ENCODE measurements around the gene SMC1B. TPM values are rescaled to one million over a fixed set of nuclear protein-coding genes. Genes with fewer than 3 reads are reported as not detected.
"Not testable (repeated sequence)": the region's sequence is repeated elsewhere in the genome, so short reads cannot be mapped to it uniquely, and the experiment has no call there.

The SMC1B gene
- total RNA-seq, 2 donors from 2014 or later = not detected

DNA sequence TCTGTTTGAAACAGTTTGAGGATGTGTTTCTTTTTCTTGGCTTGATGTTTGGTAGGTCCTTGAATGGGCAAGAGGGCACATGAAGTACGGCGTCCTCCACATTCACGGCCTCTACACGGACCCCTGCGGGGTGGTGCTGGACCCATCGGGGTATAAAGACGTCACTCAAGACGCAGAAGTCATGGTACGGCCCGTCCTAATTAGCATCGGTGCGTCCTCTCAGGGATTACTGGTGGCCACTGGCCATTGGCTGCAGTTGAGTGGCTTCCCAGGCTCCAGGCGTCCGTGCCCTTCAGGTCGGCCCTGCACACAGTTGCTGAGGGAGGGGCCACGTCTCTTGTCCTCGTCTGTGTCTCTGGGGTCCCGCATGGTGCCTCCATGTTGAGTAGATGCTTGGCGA lies 82.9 kb downstream of the SMC1B start:
- no peak for DNase-seq
- Histone ChIP-seq H3K27ac (no peak overlapping the region), H3K9me3 (no peaks in the 10 kb centered on the region), H3K4me3 (no peak overlapping the region), H3K36me3 (replicated peaks in 1 of 2; ENCODE audit: insufficient read depth in 1 of 2, low read depth in 2 of 2) (peaks cover 4 to 13% of the 10 kb centered on the region in 2 donors), H3K27me3 (no peaks in the 10 kb centered on the region), H3K4me1 (no peaks in the 10 kb centered on the region)
- WGBS, 2 donors = 86 to 92% methylated on average over 15 to 19 of the region's 19 CpGs
- ATAC-seq = no peak
- TF ChIP-seq POLR2A (IDR thresholded peaks at IDR 0.05) = no peak
- TF ChIP-seq, protein P1, sequence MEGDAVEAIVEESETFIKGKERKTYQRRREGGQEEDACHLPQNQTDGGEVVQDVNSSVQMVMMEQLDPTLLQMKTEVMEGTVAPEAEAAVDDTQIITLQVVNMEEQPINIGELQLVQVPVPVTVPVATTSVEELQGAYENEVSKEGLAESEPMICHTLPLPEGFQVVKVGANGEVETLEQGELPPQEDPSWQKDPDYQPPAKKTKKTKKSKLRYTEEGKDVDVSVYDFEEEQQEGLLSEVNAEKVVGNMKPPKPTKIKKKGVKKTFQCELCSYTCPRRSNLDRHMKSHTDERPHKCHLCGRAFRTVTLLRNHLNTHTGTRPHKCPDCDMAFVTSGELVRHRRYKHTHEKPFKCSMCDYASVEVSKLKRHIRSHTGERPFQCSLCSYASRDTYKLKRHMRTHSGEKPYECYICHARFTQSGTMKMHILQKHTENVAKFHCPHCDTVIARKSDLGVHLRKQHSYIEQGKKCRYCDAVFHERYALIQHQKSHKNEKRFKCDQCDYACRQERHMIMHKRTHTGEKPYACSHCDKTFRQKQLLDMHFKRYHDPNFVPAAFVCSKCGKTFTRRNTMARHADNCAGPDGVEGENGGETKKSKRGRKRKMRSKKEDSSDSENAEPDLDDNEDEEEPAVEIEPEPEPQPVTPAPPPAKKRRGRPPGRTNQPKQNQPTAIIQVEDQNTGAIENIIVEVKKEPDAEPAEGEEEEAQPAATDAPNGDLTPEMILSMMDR (IDR thresholded peaks at IDR 0.05) = no peak
- intact Hi-C loops (cut with DNase I) = no loop called here

DNA sequence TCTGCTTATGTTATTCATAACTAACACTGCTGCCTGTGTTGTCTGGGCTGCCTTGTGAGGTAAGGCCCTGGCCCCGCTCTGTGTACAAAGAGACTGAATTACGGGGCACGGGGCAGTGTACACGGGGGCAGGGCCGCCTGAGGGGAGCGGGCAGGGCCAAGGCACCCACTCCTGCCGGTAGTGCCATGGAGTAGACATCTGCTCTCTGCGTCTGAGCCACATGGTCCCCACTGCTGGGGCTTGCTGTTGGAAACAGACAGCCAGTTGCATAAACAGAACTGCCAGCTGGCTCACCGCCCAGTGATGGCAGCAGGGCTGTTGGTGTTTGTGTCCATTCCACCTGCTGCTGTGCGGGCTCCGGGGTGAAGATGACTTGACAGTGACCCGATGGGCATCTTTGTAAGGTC lies 83.9 kb downstream of the SMC1B start:
- Histone ChIP-seq H3K36me3 (replicated peaks in 1 of 2; ENCODE audit: insufficient read depth in 1 of 2, low read depth in 2 of 2) (peaks cover 4 to 5% of the 10 kb centered on the region in 2 donors), H3K4me1 (no peaks in the 10 kb centered on the region), H3K27me3 (no peaks in the 10 kb centered on the region), H3K4me3 (no peak overlapping the region), H3K9me3 (no peaks in the 10 kb centered on the region), H3K27ac (no peak overlapping the region)
- WGBS, 2 donors = 88 to 91% methylated on average over 8 to 10 of the region's 12 CpGs
- ATAC-seq (peak; percentile 24), DNase-seq (peak in 3 of 4 donors; percentile 44 to 60 (median 49))
- intact Hi-C loops (cut with DNase I) = no loop called here
- TF ChIP-seq, protein P1 (IDR thresholded peaks at IDR 0.05) = no peak
- TF ChIP-seq POLR2A (IDR thresholded peaks at IDR 0.05) = no peak

DNA sequence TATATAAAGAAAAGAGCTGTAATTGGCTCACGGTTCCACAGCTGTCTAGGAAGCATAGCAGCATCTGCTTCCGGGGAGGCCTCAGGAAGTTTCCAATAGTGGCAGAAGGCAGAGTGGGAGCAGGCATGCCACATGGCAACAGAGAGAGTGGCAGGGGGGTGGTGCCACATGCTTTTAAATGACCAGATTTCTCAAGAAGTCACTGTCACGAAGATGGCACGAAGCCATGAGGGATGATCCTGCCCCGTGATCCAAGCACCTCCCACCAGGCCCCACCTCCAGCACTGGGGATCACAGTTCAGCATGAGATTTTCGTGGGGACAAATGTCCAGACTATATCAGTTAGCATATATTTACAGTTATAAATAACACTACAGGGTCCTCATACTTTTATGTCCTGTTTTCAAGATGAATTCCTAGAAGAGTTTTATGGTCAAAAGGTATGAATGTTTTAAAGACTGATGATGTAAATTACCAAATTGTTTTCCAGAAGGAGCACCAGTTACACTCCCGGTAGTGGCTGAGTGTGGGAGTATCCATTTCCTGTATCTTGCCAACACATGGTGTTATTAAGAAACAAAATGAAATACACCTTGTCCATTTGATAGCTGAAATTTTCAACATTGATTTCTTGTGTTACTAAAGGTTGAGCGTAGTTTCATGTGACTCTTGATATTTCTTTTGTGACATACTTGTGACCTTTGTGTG lies 84.4 kb downstream of the SMC1B start:
- WGBS, 2 donors = 77 to 86% methylated on average over 8 of the region's 8 CpGs
- DNase-seq = no peak
- no peaks in the 10 kb centered on the region for H3K9me3 ChIP-seq
- no peak overlapping the region for H3K4me3 ChIP-seq
- no peak overlapping the region for H3K27ac ChIP-seq
- H3K4me1 ChIP-seq = no peaks in the 10 kb centered on the region
- H3K36me3 ChIP-seq (replicated peaks in 1 of 2; ENCODE audit: insufficient read depth in 1 of 2, low read depth in 2 of 2) = peaks cover 4 to 5% of the 10 kb centered on the region in 2 donors
- intact Hi-C loops (cut with DNase I) = no loop called here
- no peak for ATAC-seq
- no peaks in the 10 kb centered on the region for H3K27me3 ChIP-seq
- TF ChIP-seq POLR2A (IDR thresholded peaks at IDR 0.05) = no peak
- TF ChIP-seq, protein P1 (IDR thresholded peaks at IDR 0.05) = no peak

DNA sequence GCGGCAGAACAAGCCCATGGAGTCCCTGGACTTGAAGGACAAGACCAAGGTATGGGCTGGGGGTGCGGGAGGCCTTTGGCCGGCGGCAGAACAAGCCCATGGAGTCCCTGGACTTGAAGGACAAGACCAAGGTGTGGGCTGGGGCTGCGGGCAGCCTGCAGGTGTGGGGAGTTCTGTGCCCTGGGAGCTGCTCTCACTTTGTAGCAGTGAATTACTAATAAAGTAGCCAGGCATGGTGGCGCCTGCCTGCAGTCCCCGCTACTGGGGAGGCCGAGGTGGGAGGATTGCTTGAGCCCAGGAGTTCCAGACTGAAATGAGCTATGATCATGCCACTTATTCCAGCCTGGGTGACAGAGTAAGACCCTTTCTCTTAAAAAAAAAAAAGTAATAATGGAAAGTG lies 85.1 kb downstream of the SMC1B start:
- H3K27ac ChIP-seq; H3K9me3 ChIP-seq; H3K36me3 ChIP-seq (replicated peaks in 1 of 2; ENCODE audit: insufficient read depth in 1 of 2, low read depth in 2 of 2); H3K4me3 ChIP-seq; ATAC-seq; H3K4me1 ChIP-seq; intact Hi-C loops (cut with DNase I); DNase-seq; H3K27me3 ChIP-seq: not testable (repeated sequence)
- WGBS, 2 donors = 88 to 97% methylated on average over 3 to 7 of the region's 8 CpGs

DNA sequence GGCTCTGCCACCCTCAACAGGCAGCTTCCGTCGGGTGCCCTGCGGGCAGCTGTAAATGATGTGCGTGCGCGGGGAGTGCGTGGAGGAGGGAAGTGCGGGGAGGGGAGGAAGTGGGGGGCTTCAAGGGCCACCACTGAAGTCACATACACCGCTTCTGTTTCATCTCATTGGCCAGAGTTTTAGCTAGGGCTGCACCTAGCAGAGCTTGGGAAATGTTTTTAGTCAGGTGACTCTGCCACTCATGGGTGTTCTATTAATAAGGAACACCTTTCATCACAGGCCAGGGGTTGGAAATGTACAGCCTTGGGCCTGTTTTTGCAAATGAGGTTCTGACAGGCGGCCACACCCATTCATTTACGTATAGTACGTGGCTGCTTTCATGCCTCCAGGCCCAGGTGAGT lies 89.1 kb downstream of the SMC1B start:
- H3K4me3 ChIP-seq = no peak overlapping the region
- no peaks in the 10 kb centered on the region for H3K27me3 ChIP-seq
- H3K27ac ChIP-seq = no peak overlapping the region
- intact Hi-C loops (cut with DNase I) = no loop called here
- H3K9me3 ChIP-seq = no peaks in the 10 kb centered on the region
- H3K36me3 ChIP-seq (replicated peaks in 1 of 2; ENCODE audit: insufficient read depth in 1 of 2, low read depth in 2 of 2) = no peaks in the 10 kb centered on the region
- TF ChIP-seq POLR2A (IDR thresholded peaks at IDR 0.05) = no peak
- TF ChIP-seq, protein P1 (IDR thresholded peaks at IDR 0.05) = no peak
- WGBS, 2 donors = 91 to 94% methylated on average over 10 to 12 of the region's 12 CpGs
- DNase-seq (no peak), ATAC-seq (no peak)
- peaks cover 5% of the 10 kb centered on the region for H3K4me1 ChIP-seq
